H9 (cell line): ENCODE results near the gene APOL2. TPM values are rescaled to one million over a fixed set of nuclear protein-coding genes. Genes with fewer than 3 reads are reported as not detected.

Source experiments
- DNase-seq: peaks from one replicate; pipeline ENCODE4 v3.0.0-alpha.2; 2017
- H2AFZ ChIP-seq: one replicate; pipeline ENCODE4 v1.6.1; 2013; ENCODE audit warnings: mild to moderate bottlenecking, low read length, control low read depth, moderate library complexity
- H2AK5ac ChIP-seq: 2 replicates; pipeline ENCODE4 v1.6.1; 2013; ENCODE audit warnings: low read length, control low read depth, mixed read lengths; ENCODE audit not compliant: insufficient read length
- H2BK120ac ChIP-seq: one replicate; pipeline ENCODE4 v1.6.1; 2013; ENCODE audit warnings: low read depth, mild to moderate bottlenecking, low read length, control low read depth, inconsistent platforms; ENCODE audit not compliant: poor library complexity, severe bottlenecking
- H2BK12ac ChIP-seq: 2 replicates; pipeline ENCODE4 v1.6.1; 2013; ENCODE audit warnings: low read length, control low read depth, mixed read lengths, low read depth; ENCODE audit not compliant: insufficient read length
- H2BK15ac ChIP-seq: 2 replicates; pipeline ENCODE4 v1.6.1; 2013; ENCODE audit warnings: low read depth, low read length, control low read depth
- H2BK20ac ChIP-seq: one replicate; pipeline ENCODE4 v1.6.1; 2013; ENCODE audit warnings: low read depth, mild to moderate bottlenecking, low read length, control low read depth, inconsistent platforms; ENCODE audit not compliant: poor library complexity, severe bottlenecking
- H2BK5ac ChIP-seq: 2 replicates; pipeline ENCODE4 v1.6.1; 2013; ENCODE audit warnings: low read length, control low read depth, mixed read lengths; ENCODE audit not compliant: insufficient read length
- H3K14ac ChIP-seq: 2 replicates; pipeline ENCODE4 v1.6.1; 2013; ENCODE audit warnings: low read length, control low read depth; ENCODE audit not compliant: insufficient read depth
- H3K18ac ChIP-seq: 2 replicates; pipeline ENCODE4 v1.6.1; 2013; ENCODE audit warnings: low read depth, mild to moderate bottlenecking, mixed read lengths, low read length, control low read depth; ENCODE audit not compliant: insufficient read length
- H3K23ac ChIP-seq: 2 replicates; pipeline ENCODE4 v1.6.1; 2013; ENCODE audit warnings: low read length, control low read depth, mixed read lengths, low read depth; ENCODE audit not compliant: insufficient read length
- H3K23me2 ChIP-seq: 2 replicates; pipeline ENCODE4 v1.6.1; 2013; ENCODE audit warnings: low read depth, mild to moderate bottlenecking, mixed read lengths, low read length, control low read depth; ENCODE audit not compliant: insufficient read length, poor library complexity, severe bottlenecking
- H3K27ac ChIP-seq: 2 replicates; pipeline ENCODE4 v1.5.1; 2013; ENCODE audit warnings: low read length, control low read depth, mixed read lengths, low read depth; ENCODE audit not compliant: insufficient read length
- H3K27me3 ChIP-seq: 2 replicates; pipeline ENCODE4 v1.6.1; 2013; ENCODE audit warnings: low read length, control low read depth, inconsistent platforms; ENCODE audit not compliant: insufficient read depth
- H3K4ac ChIP-seq: 2 replicates; pipeline ENCODE4 v1.6.1; 2013; ENCODE audit warnings: low read depth, mild to moderate bottlenecking, control low read depth, inconsistent platforms, low read length, moderate library complexity
- H3K4me1 ChIP-seq: 2 replicates; pipeline ENCODE4 v1.6.1; 2013; ENCODE audit warnings: low read length, control low read depth, inconsistent platforms; ENCODE audit not compliant: insufficient read depth
- H3K4me2 ChIP-seq: 2 replicates; pipeline ENCODE4 v1.6.1; 2013; ENCODE audit warnings: low read length, control low read depth, mixed read lengths; ENCODE audit not compliant: insufficient read length, insufficient read depth
- H3K56ac ChIP-seq: 2 replicates; pipeline ENCODE4 v1.6.1; 2013; ENCODE audit warnings: low read depth, mild to moderate bottlenecking, mixed read lengths, low read length, control low read depth; ENCODE audit not compliant: insufficient read length
- H3K79me1 ChIP-seq: 2 replicates; pipeline ENCODE4 v1.6.1; 2013; ENCODE audit warnings: low read depth, mild to moderate bottlenecking, moderate library complexity, low read length, control low read depth, inconsistent platforms; ENCODE audit not compliant: insufficient read depth, poor library complexity, severe bottlenecking
- H3K79me2 ChIP-seq: 2 replicates; pipeline ENCODE4 v1.6.1; 2013; ENCODE audit warnings: low read length, control low read depth, inconsistent platforms; ENCODE audit not compliant: insufficient read depth
- H3K9ac ChIP-seq: 2 replicates; pipeline ENCODE4 v1.6.1; 2013; ENCODE audit warnings: low read length, control low read depth, mixed read lengths; ENCODE audit not compliant: insufficient read length; ENCODE audit errors: extremely low read depth
- H3K9me3 ChIP-seq: one replicate; pipeline ENCODE4 v1.6.1; 2013; ENCODE audit warnings: low read depth, low read length, inconsistent platforms; ENCODE audit not compliant: control insufficient read depth
- H3T11ph ChIP-seq: one replicate; pipeline ENCODE4 v1.6.1; 2013; ENCODE audit warnings: mild to moderate bottlenecking, low read length, control low read depth, inconsistent platforms
- H4K20me1 ChIP-seq: one replicate; pipeline ENCODE4 v1.6.1; 2013; ENCODE audit not compliant: control insufficient read depth, insufficient read length, insufficient read depth
- H4K5ac ChIP-seq: 2 replicates; pipeline ENCODE4 v1.6.1; 2013; ENCODE audit warnings: low read depth, mild to moderate bottlenecking, mixed read lengths, low read length, control low read depth; ENCODE audit not compliant: insufficient read length
- H4K8ac ChIP-seq: replicated peaks from 2 replicates; pipeline ENCODE4 v1.6.1; 2013; ENCODE audit warnings: low read length, control low read depth, mixed read lengths, low read depth; ENCODE audit not compliant: insufficient read length
- H4K91ac ChIP-seq: 2 replicates; pipeline ENCODE4 v1.6.1; 2013; ENCODE audit warnings: low read depth, mild to moderate bottlenecking, moderate library complexity, mixed read lengths, low read length, control low read depth; ENCODE audit not compliant: insufficient read length
- H3K27ac Mint-ChIP-seq, 3 experiments: 2 replicates in 2 of 3; 3 replicates in 1 of 3; pipeline ENCODE4 v1.8.0; 2020 to 2021; ENCODE audit warnings: mixed read lengths in 3 of 3, mild to moderate bottlenecking in 1 of 3, moderate library complexity in 1 of 3
- H3K27me3 Mint-ChIP-seq: 2 replicates; pipeline ENCODE4 v1.8.0; 2021; ENCODE audit warnings: low read depth, mild to moderate bottlenecking, moderate library complexity, mixed read lengths
- H3K36me3 Mint-ChIP-seq, 3 experiments: 2 replicates in 2 of 3; 3 replicates in 1 of 3; pipeline ENCODE4 v1.8.0; 2020 to 2021; ENCODE audit warnings: low read depth in 3 of 3, mixed read lengths in 3 of 3; ENCODE audit not compliant: insufficient read depth in 1 of 3
- H3K4me1 Mint-ChIP-seq, 2 experiments: 2 replicates each; pipeline ENCODE4 v1.8.0; 2020; ENCODE audit warnings: mixed read lengths in 2 of 2
- H3K4me3 Mint-ChIP-seq, 2 experiments: 2 replicates in 1 of 2; 3 replicates in 1 of 2; pipeline ENCODE4 v1.8.0; 2020 to 2021; ENCODE audit warnings: mild to moderate bottlenecking in 2 of 2, mixed read lengths in 2 of 2, moderate library complexity in 1 of 2
- H3K9me3 Mint-ChIP-seq, 2 experiments: 2 replicates in 1 of 2; 3 replicates in 1 of 2; pipeline ENCODE4 v1.8.0; 2020; ENCODE audit warnings: mild to moderate bottlenecking in 2 of 2, mixed read lengths in 2 of 2, moderate library complexity in 1 of 2
- CTCF ChIP-seq: fragments of 200-600 bp; sonication (generic); conservative IDR thresholded peaks from 3 replicates; pipeline ENCODE4 v1.8.0; 2021; ENCODE audit warnings: antibody characterized with exemption, mild to moderate bottlenecking
- WGBS: extraction: QIAGEN DNeasy Blood & Tissue Kit; methylation state at CpG from one replicate; pipeline ENCODE4 v1.1.7; 2013; ENCODE audit warnings: missing lambda C conversion rate, low lambda C conversion rate, mixed read lengths; ENCODE audit not compliant: insufficient read length; ENCODE audit errors: extremely low coverage; 5-methylcytosine and 5-hydroxymethylcytosine counted together
- total RNA-seq: library from RNA; stranded (reverse); gene quantifications from 2 replicates; pipeline ENCODE4 v1.2.1, GENCODE V29; 2021

The APOL2 gene
- total RNA-seq, 1 experiment from 2014 or later, result 15.6 TPM

- H3K27me3 ChIP-seq, result no peaks in the 10 kb centered on the region
- no peaks in the 10 kb centered on the region for H3K4me1 ChIP-seq
- H2BK20ac ChIP-seq, result no peak overlapping the region
- no peak overlapping the region for H4K91ac ChIP-seq
- TF ChIP-seq CTCF, result no peak
- no peak overlapping the region for H3K14ac ChIP-seq
- H3K9ac ChIP-seq, result no peak overlapping the region
- H4K5ac ChIP-seq, result no peak overlapping the region
- no peak overlapping the region for H3K23ac ChIP-seq
- no peak overlapping the region for H2BK5ac ChIP-seq
- DNase-seq, result no peak
- no peaks in the 10 kb centered on the region for H3K23me2 ChIP-seq
- H3K4ac ChIP-seq, result no peak overlapping the region
- no peak overlapping the region for H2AK5ac ChIP-seq
- H2AFZ ChIP-seq, result no peak overlapping the region
- no peak overlapping the region for H3K56ac ChIP-seq
- H3K9me3 ChIP-seq, result no peaks in the 10 kb centered on the region
- no peak overlapping the region for H3K18ac ChIP-seq
- no peak overlapping the region for H2BK120ac ChIP-seq
- Mint-ChIP-seq H3K4me3 (no peak overlapping the region), H3K27me3 (peaks cover 2% of the 10 kb centered on the region; the same call in 1 of the 2 replicates), H3K4me1 (peaks cover 20 to 24% of the 10 kb centered on the region in 2 experiments), H3K36me3 (peaks cover 7 to 30% (median 27%) of the 10 kb centered on the region in 3 experiments), H3K9me3 (no peaks in the 10 kb centered on the region; a peak in 1 of 5 replicates), H3K27ac (no peak overlapping the region)
- no peaks in the 10 kb centered on the region for H3K79me1 ChIP-seq
- no CpG with 5 or more reads among the region's 4 CpGs for WGBS
- H3K27ac ChIP-seq, result no peak overlapping the region
- no peaks in the 10 kb centered on the region for H3K79me2 ChIP-seq
- H2BK12ac ChIP-seq, result no peak overlapping the region
- H2BK15ac ChIP-seq, result no peak overlapping the region
- H4K20me1 ChIP-seq, result no peaks in the 10 kb centered on the region
- H3T11ph ChIP-seq, result no peak overlapping the region
- H3K4me2 ChIP-seq, result no peak overlapping the region
- no peak overlapping the region for H4K8ac ChIP-seq
These were observed 15.1 kb downstream of the APOL2 start for GRCh38 chr22:36224245-36224644.
